ENCODE data around the gene MAP3K8.

GRCh38 chr10:30438021-30438850 is 4.3 kb downstream of the MAP3K8 start:
- TF ChIP-seq EZH2phosphoT487 (IDR thresholded peaks at IDR 0.05; ENCODE audit: insufficient read depth, low read depth) (no peak), EZH2 (IDR thresholded peaks at IDR 0.05; ENCODE audit: insufficient read depth, poor library complexity, severe bottlenecking) (no peak)
